ENCODE measurements around the gene RGS11.
A peak's percentile ranks its signal among the peaks of the same experiment; 100 is the strongest.
"Not testable (repeated sequence)": the region's sequence is repeated elsewhere in the genome, so short reads cannot be mapped to it uniquely, and the experiment has no call there.

Gene RGS11

DNA sequence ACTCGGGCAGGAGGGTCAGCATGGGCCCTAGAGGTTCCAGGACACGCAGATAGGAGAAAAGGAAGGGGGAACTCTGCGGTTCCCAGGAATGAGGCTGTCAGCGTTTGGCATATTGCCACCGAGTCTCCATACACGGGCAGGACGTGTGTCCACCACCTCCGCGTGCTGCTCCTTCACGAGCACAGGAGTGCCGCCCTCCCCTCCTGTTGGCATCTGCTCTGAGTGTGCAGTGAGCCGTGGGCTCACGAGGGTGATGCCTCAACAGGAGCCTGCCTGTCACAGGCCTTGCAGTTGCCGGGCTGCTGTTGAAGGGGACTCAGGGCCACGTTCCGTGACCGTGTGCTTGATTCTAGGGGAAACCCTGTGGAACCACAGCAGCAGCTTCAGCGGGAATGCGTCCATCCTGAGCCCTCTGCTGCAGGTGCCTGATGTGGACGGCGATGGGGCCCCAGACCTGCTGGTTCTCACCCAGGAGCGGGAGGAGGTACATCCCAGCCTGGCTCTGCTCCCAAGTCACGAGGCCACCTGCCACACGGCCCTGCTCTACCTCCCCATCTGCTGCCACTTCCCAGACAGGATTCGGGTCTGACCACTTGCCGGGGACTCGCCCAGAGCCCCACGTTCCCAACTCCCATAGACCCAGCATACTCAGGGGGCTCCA lies 14.6 kb downstream of the RGS11 start:
- no peak for DNase-seq

DNA sequence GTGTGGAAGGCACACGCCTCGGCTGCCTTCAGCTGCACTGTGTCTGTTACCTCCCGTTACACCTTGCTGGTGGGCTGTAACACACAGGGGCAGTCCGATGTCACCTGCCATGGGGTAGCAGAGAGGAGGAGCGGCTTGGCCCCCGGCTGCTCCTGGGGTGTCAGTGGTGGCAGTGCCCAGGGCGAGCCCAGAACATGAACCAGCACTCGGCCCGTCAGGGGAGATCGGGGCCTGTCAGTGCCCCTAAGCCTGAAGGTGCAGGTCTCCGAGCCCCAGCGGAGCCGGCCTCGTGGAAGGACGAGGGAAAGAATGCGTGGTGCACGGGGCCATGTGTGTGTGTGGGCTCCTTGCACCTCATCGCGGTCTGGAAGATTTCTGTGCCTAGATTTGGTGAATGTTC lies 15.4 kb downstream of the RGS11 start:
- DNase-seq: no peak

DNA sequence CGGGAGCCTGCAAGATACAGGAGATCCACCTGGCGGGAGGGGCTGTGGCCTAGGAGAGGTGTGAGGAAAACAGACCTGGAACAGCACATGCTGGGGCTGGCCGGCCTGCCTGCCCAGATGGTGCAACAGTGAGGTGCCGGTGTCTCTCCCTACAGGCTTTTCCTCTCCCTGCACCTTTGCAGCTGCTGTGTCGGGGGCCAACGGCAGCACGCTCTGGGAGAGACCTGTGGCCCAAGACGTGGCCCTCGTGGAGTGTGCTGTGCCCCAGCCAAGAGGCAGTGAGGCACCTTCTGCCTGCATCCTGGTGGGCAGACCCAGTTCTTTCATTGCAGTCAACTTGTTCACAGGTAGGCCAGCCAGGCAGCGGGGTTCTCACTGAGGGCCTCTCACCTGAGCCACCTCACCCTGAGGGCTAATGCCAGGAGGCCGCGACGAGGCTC lies 15.9 kb downstream of the RGS11 start:
- DNase-seq: no peak

DNA sequence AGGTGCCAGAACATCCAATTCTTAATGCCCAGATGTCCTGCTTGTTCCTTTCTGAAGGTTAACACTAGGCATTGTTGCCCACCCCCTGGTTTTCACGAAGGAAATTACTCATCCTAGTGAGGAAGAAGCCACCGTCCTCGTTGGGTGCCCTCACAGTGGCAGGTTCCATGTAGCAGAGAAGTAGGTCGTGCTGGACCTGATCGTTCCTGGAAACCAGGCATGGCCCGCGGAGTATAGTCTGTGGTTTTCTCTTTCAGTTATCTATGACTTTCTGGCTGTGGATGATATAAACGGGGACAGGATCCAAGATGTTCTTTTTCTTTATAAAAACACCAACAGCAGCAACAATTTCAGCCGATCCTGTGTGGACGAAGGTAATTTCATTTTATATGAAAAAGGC lies 16.5 kb downstream of the RGS11 start:
- DNase-seq: no peak

DNA sequence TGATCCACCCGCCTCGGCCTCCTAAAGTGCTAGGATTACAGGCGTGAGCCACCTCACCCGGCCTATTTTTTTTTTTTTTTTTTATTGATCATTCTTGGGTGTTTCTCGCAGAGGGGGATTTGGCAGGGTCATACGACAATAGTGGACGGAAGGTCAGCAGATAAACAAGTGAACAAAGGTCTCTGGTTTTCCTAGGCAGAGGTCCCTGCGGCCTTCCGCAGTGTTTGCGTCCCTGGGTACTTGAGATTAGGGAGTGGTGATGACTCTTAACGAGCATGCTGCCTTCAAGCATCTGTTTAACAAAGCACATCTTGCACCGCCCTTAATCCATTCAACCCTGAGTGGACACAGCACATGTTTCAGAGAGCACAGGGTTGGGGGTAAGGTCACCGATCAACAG lies 17.7 kb downstream of the RGS11 start:
- DNase-seq: not testable (repeated sequence)

DNA sequence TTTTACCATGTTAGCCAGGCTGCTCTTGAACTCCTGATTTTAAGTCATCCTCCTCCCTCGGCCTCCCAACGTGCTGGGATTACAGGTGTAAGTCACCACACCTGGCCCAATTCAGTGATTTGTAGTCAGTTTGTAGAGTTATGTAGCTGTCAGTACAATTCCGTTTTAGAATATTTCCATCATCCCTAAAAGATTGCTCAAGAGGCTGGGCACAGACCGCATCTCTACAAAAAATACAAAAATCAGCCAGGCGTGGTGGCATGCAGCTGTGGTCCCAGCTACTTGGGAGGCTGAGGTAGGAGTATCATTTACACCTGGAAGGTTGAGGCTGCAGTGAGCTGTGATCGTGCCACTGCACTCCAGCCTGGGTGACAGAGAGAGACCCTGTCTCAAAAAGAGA lies 20.6 kb downstream of the RGS11 start:
- DNase-seq: no peak

DNA sequence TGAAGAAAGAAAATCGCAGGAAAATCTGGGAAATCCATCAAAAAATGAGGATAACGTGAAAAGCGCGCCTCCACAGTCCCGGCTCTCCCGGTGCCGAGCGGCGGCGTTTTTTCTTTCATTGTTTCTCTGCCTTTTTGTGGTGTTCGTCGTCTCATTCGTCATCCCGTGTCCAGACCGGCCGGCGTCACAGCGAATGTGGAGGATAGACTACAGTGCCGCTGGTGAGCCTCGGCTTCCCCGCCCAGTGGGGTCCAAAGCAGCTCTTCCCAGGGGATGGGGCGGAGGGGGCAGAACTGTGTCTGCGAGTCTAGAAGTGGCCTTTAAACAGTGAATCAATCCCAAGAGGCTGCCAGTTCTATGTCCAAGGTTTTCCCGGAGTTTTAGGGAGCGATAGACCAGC lies 21.3 kb downstream of the RGS11 start:
- no peak for DNase-seq

DNA sequence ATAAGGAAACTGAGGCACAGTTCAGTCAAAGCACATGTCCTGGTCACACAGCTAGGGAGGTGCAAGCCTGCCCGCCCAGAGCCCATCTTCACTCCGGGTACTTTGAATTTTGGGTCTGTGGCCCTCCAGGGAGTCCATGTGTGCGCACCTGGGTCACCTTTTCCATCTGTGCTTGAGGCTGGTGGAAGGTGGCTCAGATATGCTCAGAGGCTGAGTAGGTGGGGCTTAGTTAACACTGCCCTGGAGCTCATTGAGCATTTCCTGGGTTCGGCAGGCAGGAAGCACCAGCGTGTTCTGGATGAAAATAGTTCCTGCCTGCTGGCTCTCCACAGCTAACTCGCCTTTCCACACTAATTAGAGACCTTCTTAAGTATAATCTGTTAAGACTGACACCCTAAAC lies 21.9 kb downstream of the RGS11 start:
- peak; percentile 15 for DNase-seq

DNA sequence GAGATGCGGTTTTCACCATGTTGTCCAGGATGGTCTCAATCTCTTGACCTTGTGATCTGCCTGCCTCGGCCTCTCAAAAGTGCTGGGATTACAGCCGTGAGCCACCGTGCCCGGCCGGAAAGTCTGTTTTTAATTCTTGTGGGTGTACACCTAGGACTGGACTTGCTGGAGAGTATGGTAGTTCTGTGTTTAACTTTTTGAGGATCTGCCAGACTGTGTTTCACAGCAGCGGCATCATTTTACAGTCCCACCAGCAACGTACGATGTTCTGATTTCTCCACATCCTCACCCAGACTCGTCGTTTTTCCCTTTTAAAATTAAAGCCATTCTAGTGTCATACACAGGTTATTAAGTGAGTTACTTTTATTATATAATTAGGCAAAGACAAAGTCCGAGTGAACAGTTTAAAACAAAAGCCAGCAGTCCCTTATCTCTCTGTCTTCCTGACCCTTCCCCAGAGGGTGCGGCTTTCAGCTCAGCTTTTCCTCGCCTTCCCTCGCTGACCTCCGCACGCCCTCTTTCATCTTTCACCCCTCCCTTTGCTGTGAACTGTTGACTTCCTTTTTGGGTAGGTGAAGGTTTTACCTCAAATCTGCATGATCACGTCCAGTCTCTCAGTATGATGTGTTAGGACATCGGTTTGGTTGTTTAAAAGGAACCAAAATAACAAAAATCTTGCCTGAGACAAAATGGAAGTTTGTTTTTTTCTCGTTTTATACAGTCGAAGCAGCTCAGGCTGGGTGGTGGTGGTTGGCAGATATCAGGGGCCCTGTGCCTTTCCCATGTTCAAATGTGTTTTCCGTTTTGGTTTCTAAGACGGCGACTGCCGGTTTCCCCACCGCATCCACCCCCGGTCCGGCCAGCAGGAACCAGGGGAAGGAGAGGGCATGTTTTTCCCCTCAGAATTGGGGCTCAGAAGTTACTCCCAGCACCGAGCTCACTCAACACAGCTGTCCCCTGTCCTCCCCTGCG lies 23.1 kb downstream of the RGS11 start:
- DNase-seq: peak; percentile 37

DNA sequence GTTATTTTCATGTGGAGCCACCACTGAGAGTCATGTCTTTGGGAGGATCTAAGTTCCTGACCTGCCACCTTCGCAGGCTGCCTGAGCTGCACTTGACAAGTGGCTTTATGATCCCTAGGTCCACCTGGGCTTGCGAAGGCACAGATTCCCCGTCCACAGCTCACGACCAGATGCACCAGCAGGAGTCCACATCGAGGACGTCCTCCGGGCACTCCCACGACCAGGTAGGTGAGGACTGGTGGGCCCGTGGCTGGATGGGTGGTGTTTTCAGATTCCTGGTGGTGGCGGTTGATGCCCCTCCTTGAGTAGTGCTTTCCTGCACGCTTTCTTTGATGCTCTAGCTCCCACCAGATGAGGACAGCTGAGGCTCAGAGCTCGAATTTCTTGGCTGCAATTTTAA lies 26.3 kb downstream of the RGS11 start:
- DNase-seq: no peak

DNA sequence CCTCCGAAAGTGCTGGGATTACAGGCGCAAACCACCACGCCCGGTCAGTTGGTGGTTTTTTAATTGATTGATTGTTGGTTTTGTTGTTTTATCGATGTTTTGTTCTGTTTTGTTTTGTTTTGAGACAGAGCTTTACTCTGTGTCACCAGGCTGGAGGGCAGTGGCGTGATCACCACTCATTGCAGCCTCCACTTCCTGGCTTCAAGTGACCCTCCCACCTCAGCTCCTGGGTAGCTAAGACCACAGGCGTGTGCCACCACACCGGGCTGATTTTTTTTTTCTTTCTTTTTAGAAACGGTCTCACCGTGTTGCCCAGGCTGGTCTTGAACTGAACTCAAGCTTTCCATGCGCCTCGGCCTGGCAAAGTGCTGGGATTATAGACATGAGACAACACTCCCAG lies 28.7 kb downstream of the RGS11 start:
- no peak for DNase-seq

DNA sequence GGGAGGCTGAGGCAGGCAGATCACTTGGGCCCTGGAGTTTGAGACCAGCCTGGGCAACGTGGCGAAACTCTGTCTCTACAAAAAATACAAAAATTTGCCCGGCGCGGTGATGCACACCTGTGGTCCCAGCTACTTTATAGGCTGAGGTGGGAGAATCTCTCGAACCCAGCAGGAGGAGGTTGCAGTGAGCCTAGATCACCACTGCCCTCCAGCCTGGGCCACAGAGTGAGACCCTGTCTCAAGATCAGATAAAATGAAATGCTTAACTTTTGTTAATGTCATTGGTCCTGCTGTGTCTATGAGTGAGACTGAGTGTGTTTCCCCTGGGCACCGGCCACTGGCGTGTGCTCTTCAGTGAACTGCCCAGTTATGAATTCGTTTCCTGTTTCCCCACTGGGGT lies 30.6 kb downstream of the RGS11 start:
- no peak for DNase-seq

DNA sequence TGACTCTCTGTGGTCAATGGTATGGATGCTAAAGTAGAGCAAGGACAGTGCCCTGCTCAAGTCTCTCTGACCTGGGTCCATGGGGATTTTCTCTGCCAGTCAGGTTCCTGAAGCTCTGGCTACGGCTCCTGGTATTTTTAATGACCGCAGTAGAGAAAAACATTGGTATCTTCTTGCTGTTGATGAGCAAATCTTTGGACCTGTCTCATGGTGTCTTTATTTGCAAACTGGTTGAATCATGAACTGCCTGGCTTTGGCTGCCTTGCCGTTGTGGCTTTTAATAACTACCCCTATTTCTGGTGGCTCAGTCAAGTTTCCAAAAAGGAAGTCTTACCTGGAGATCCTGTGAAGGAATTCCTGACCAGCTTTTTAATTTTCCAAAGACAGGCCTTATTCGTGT lies 32.4 kb downstream of the RGS11 start:
- no peak for DNase-seq

DNA sequence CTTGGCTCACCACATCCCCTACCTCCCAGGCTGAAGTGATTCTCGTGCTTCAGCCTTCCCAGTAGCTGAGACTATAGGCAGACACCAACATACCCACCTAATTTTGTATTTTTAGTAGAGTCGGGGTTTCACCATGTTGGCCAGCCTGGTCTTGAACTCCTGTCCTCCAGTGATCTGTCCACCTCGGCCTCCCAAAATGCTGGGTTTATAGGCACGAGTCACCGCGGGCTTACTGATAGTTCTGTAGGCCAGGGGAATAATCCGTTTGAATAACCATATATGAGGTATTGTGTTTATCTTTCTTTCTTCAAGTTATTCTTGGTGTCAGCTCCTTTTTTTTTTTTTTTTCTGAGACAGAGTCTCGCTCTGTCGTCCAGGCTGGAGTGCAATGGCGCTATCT lies 33.5 kb downstream of the RGS11 start:
- no peak for DNase-seq

DNA sequence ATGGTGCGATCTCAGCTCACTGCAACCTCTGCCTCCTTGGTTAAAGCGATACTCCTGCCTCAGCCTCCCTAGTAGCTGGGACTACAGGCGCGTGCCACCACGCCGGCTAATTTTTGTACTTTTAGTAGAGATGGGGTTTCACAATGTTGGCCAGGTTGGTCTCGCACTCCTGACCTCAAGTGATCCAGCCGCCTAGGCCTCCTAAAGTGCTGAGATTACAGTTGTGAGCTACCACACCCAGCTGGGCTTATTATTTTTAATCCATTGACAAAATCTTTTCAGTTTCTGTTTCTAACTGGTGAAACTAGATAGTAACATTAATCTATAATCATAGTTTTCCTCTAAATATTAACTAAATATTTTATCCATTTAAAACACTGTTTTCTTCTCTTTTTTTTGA lies 35.2 kb downstream of the RGS11 start:
- no peak for DNase-seq

DNA sequence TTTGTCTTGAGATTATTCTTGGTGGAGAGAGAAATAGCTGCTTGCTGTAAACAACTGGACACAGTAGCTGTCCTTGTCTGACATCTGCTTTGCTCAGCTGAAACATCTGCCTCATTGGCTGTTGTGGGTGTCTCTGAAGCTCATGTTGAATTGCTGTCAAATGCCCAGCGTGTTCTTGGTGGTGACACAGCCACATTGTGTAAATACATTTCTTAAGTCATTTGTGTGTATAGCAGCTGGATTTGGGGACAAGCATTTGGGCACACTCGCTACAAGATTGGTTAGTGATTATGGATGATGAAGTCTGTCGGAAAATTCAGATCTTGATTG lies 35.8 kb downstream of the RGS11 start:
- no peak for DNase-seq

DNA sequence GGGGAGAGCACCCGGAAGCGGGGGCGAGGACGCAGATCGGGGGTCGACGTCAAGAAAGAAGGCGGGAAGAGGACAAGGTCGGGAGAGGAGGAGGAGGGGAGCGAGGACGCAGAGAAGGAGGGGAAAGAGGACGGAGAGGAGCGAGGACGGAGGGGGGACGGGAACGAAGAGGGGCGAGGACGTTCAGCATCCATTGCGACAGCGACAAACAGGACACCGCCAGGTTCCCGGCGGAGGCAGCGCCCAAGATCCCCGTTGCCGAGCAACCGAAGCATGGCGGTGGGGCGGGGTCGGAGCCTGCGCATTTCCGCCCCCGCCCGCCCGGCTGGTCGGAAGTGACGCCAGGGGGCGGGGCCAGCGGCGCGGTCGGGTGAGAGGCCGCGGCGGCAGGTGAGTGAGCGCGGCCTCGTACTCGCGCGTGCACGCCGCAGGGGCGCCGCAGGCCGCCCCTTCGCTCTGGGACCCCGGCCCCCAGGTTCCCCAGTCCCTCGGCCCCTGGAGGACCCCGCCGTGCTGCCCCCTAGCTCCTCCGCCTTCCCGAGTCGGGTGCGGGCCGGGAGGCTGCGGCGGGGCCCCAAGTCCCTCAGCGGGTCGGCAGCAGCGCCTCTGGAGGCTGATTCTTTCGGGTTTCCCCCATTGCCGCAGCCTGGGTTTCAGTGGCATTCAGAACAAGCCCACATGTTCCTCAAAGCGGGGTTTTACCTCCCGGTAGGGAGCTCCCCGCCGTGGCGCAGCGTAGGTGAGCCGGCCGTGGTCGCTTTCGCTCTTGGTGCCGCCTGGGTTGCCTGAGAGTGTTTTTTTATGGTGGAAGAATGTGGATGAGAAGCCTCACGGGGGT lies 41.1 kb downstream of the RGS11 start, which contains the start of gene FAM234A:
Gene FAM234A (plus strand): TSS at position 354 of the 838 bp plus-strand sequence. CDS start 19,593 bp downstream, outside the sequence.
- peak; percentile 95 for DNase-seq

DNA sequence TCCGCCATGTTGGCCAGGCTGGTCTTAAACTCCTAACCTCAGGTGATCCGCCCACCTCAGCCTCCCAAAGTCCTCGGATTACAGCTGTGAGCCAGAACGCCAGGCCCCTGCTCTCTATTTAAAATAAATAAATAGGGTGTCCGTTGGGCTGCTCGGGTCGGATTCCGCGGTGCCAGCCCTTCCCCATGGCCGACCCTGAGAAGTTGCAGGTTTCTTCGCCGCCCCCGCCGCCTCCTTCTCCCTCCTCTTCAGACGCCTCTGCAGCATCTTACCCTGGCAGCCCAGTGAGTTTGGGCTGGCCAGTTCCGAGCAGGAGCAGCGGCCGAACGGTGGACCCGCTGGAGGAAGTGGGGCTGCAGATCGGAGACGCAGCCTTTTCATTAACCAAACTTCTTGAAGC lies 44.8 kb downstream of the RGS11 start:
- DNase-seq: no peak

DNA sequence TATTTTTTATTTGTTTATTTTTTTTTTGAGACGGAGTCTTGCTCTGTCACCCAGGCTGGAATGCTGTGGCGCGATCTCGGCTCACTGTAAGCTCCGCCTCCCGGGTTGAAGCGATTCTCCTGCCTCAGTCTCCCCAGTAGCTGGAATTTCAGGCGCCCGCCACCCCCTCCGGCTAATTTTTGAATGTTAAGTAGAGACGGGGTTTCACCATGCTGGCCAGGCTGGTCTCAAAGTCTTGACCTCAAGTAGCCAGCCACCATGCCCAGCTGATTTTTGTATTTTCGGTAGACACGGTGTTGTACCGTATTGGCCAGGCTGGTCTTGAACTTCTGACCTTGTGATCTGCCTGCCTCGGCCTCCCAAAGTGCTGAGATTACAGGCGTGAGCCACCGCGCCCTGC lies 45.4 kb downstream of the RGS11 start:
- DNase-seq: not testable (repeated sequence)

DNA sequence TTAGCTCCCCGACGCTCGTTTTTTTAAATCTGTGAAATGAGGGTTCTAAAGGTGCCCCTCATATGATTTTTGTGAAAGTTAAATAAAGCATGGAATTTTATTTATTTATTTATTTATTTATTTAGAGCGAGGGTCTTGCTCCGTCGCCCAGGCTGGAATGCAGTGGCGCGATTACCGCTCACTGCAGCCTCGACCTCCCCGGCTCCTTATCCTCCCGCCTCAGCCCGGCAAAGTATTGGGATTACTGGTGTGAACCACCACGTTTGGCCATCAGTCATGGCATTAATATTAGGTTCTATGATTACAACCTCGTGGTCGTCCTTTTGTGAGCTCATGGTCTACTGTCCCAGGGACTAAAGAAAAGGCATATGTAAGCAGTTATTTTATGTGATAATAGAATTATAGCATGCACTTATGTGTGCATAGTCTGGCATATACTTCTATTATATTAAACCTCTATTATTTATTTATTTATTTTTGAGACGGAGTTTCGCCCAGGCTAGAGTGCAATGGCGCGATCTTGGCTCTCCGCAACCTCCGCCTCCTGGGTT lies 45.9 kb downstream of the RGS11 start:
- no peak for DNase-seq

DNA sequence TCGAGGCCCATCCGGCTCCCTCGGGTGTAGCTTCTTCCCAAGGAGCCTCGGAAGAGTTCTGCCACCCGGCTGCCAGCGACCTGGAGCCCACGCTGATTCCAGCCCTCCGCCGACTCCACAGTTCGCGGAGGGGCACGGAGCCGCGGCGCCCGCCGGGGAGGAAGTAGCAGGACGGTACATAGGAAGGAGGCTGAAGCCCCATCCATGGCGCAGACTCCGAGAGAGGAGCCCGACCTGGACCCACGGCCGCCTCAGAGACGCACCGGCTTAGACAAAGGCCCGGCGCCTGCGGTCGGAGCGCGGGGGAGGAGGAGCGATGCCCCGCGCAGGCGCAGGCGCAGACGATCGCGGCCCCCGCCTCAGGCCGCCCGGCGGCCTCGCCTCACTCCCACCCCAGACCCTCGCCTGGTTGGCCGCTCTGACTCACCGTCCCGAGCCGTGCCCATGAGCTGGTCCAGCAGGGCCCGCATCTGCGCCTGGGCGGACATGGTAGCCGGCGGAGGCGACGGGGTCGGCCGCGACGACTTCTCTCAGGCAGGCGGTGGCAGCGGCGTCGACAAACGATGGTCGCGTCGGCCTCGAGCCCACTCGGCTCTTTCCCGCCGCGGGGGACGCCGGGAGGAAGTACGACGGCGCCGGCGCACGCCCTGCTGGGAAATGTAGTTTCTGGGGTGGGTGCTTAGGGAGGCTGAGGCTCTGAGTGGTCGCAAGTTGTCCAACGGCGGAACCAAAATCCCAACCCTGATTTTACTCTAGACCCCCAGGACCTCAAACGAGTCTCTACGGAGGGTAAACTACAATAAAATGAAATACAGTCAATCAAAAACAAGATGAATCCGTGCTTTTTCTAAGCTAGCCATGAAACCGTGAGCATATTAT lies 46.7 kb downstream of the RGS11 start, which contains the start of gene LUC7L:
Gene LUC7L (minus strand): TSS at position 598 of the 879 bp plus-strand sequence. CDS start 110 bp downstream, at position 488.
- peak; percentile 88 for DNase-seq
